HL-60 (cell line): ENCODE data around the gene NUCB1.

Experiments
- DNase-seq, 2 experiments: peaks; one replicate each; pipeline ENCODE4 v3.0.0-alpha.2; 2010 to 2020; ENCODE audit warnings: low read depth in 1 of 2, low spot score in 1 of 2
- H3K27ac ChIP-seq: fragments of 250-450 bp; sonication (Bioruptor Pico); replicated peaks from 2 replicates; pipeline ENCODE4 v1.5.1; 2020; ENCODE audit warnings: mild to moderate bottlenecking, moderate library complexity
- H3K27me3 ChIP-seq: fragments of 250-450 bp; sonication (Bioruptor Pico); 2 replicates; pipeline ENCODE4 v1.5.1; 2021; ENCODE audit warnings: mild to moderate bottlenecking, moderate library complexity; ENCODE audit not compliant: insufficient read depth, poor library complexity, severe bottlenecking
- H3K4me3 ChIP-seq: replicated peaks from 2 replicates; pipeline ENCODE4 v1.5.1; 2011; ENCODE audit warnings: mild to moderate bottlenecking, control low read depth, low read length; ENCODE audit not compliant: insufficient read depth
- CTCF ChIP-seq: IDR thresholded peaks from one replicate; pipeline ENCODE4 v1.5.1; 2011; ENCODE audit warnings: low read length, control low read depth, inconsistent platforms; ENCODE audit not compliant: insufficient read depth
- GABPA ChIP-seq: IDR thresholded peaks from 2 replicates; pipeline ENCODE4 v1.6.1; 2012; ENCODE audit warnings: low read depth
- POLR2AphosphoS5 ChIP-seq: IDR thresholded peaks from 2 replicates; pipeline ENCODE4 v1.6.1; 2012; ENCODE audit warnings: low read depth
- REST ChIP-seq: IDR thresholded peaks from 2 replicates; pipeline ENCODE4 v1.6.1; 2012; ENCODE audit warnings: low read depth; ENCODE audit not compliant: insufficient replicate concordance
- SPI1 ChIP-seq: IDR thresholded peaks from 2 replicates; pipeline ENCODE4 v1.6.1; 2012; ENCODE audit warnings: low read depth, mild to moderate bottlenecking, borderline replicate concordance

Gene NUCB1

GRCh38 chr19:48866692-48867091 lies 33.4 kb upstream of the NUCB1 start:
- Histone ChIP-seq H3K27ac (no peak overlapping the region), H3K27me3 (no peaks in the 10 kb centered on the region), H3K4me3 (no peak overlapping the region)
- DNase-seq = no peak
- TF ChIP-seq GABPA (no peak), REST (no peak), CTCF (no peak), SPI1 (no peak), POLR2AphosphoS5 (no peak)

- DNase-seq = no peak
- Histone ChIP-seq H3K4me3 (no peak overlapping the region), H3K27ac (no peak overlapping the region), H3K27me3 (no peaks in the 10 kb centered on the region)
- TF ChIP-seq CTCF = no peak
- no peak for TF ChIP-seq GABPA
- no peak for TF ChIP-seq SPI1
- no peak for TF ChIP-seq POLR2AphosphoS5
- no peak for TF ChIP-seq REST
Observed at GRCh38 chr19:48867123-48867745, 32.9 kb upstream of the NUCB1 start.

- no peaks in the 10 kb centered on the region for H3K27me3 ChIP-seq
- H3K27ac ChIP-seq = no peak overlapping the region
- H3K4me3 ChIP-seq = no peak overlapping the region
- TF ChIP-seq REST (no peak), GABPA (no peak), POLR2AphosphoS5 (no peak), SPI1 (no peak), CTCF (no peak)
- DNase-seq = no peak
Observed at GRCh38 chr19:48867746-48868113, 32.4 kb upstream of the NUCB1 start.
